Endothelial cell of umbilical vein (primary cell): ENCODE data around the gene ASGR1. TPM values are rescaled to one million over a fixed set of nuclear protein-coding genes. Genes with fewer than 3 reads are reported as not detected.

ENCODE experiments used
- BruUV-seq: library from RNA; stranded (reverse); fragments of 400-500 nt; replicated peaks from 2 replicates; lab custom pipeline; 2021; lab: Mats Ljungman, UMichigan
- CTCF ChIA-PET: fragments of 300-600, 350-600 bp; sonication (Branson Sonifier 250); formaldehyde crosslinking; loops from one replicate; lab custom pipeline; 2021; ENCODE audit warnings: antibody characterized with exemption, inconsistent platforms; lab: Charles Lee
- POLR2A ChIA-PET: fragments of 300-600, 350-600 bp; sonication (Branson Sonifier 250); formaldehyde crosslinking; loops from one replicate; lab custom pipeline; 2021; ENCODE audit warnings: antibody characterized with exemption, inconsistent platforms; lab: Charles Lee
- DNase-seq: peaks from one replicate; pipeline ENCODE4 v3.0.0-alpha.2; 2011; ENCODE audit warnings: low read depth, low spot score
- FAIRE-seq: peaks from 2 replicates; lab custom pipeline; 2011; peaks lifted over from hg19 to GRCh38; lab: Jason Lieb, UNC
- H2AFZ ChIP-seq: 2 replicates; pipeline ENCODE4 v1.6.0; 2012; ENCODE audit warnings: low read depth, low read length, control low read depth, inconsistent platforms
- H3K27ac ChIP-seq: 2 replicates; pipeline ENCODE4 v1.5.1; 2011; ENCODE audit warnings: low read depth, mild to moderate bottlenecking, control low read depth, low read length, moderate library complexity; ENCODE audit not compliant: insufficient read depth
- H3K27me3 ChIP-seq, 2 experiments: 2 replicates each; pipeline versions ENCODE4 v1.6.0 to v1.6.1; 2011; ENCODE audit warnings: low read length in 2 of 2, mixed read lengths in 1 of 2; ENCODE audit not compliant: control insufficient read depth in 2 of 2, insufficient read depth in 2 of 2
- H3K36me3 ChIP-seq, 2 experiments: 2 replicates in 1 of 2; 3 replicates in 1 of 2; pipeline ENCODE4 v1.5.1; 2011; ENCODE audit warnings: low read length in 2 of 2, mild to moderate bottlenecking in 1 of 2, moderate library complexity in 1 of 2; ENCODE audit not compliant: control insufficient read depth in 2 of 2, insufficient read depth in 2 of 2; ENCODE audit errors: extremely low read depth in 1 of 2
- H3K4me1 ChIP-seq: 3 replicates; pipeline ENCODE4 v1.5.1; 2011; ENCODE audit warnings: mild to moderate bottlenecking, low read length; ENCODE audit not compliant: control insufficient read depth, insufficient read depth; ENCODE audit errors: extremely low read depth
- H3K4me2 ChIP-seq: 2 replicates; pipeline ENCODE4 v1.6.1; 2011; ENCODE audit warnings: low read length, control low read depth, mixed read lengths; ENCODE audit not compliant: insufficient read depth
- H3K4me3 ChIP-seq, 3 experiments: fragments of 200-600 bp in 1 of 3; sonication (generic), shearing (Covaris generic) in 1 of 3; replicated peaks in 1 of 3; 2 replicates each; pipeline ENCODE4 v1.5.1; 2011 to 2016; ENCODE audit warnings: control low read depth in 3 of 3, low read length in 3 of 3, mild to moderate bottlenecking in 2 of 3, inconsistent platforms in 1 of 3, low read depth in 1 of 3, moderate library complexity in 1 of 3; ENCODE audit not compliant: insufficient read depth in 1 of 3
- H3K79me2 ChIP-seq: 2 replicates; pipeline ENCODE4 v1.6.0; 2012; ENCODE audit warnings: low read length, inconsistent platforms; ENCODE audit not compliant: control insufficient read depth, insufficient read depth
- H3K9ac ChIP-seq: replicated peaks from 2 replicates; pipeline ENCODE3; 2011; ENCODE audit warnings: low read length, control low read depth; ENCODE audit not compliant: insufficient read depth; ENCODE audit errors: extremely low read depth
- H3K9me1 ChIP-seq: replicated peaks from 3 replicates; pipeline ENCODE4 v1.6.0; 2011; ENCODE audit warnings: mild to moderate bottlenecking, low read length; ENCODE audit not compliant: control insufficient read depth, insufficient read depth; ENCODE audit errors: extremely low read depth
- H3K9me3 ChIP-seq: replicated peaks from 2 replicates; pipeline ENCODE4 v1.5.1; 2012; ENCODE audit warnings: low read length, inconsistent platforms; ENCODE audit not compliant: control insufficient read depth, insufficient read depth
- H4K20me1 ChIP-seq: replicated peaks from 2 replicates; pipeline ENCODE3; 2011; ENCODE audit warnings: mild to moderate bottlenecking, low read length; ENCODE audit not compliant: control insufficient read depth, insufficient read depth; ENCODE audit errors: extremely low read depth
- CTCF ChIP-seq, 2 donors: IDR thresholded peaks; 1 replicate in 1 of 2; 2 replicates in 1 of 2; pipeline ENCODE4 v1.5.1; 2011; ENCODE audit warnings: low read length in 2 of 2, mild to moderate bottlenecking in 2 of 2, moderate library complexity in 2 of 2, control low read depth in 1 of 2, inconsistent platforms in 1 of 2, low read depth in 1 of 2; ENCODE audit not compliant: insufficient read depth in 1 of 2; ENCODE audit errors: extremely low read depth in 1 of 2
- EZH2 ChIP-seq: IDR thresholded peaks from 2 replicates; pipeline ENCODE4 v1.6.1; 2012; ENCODE audit warnings: borderline replicate concordance, low read depth, mild to moderate bottlenecking, moderate library complexity, low read length, inconsistent platforms; ENCODE audit not compliant: severe bottlenecking
- FOS ChIP-seq: IDR thresholded peaks from 2 replicates; pipeline ENCODE4 v1.6.1; 2011; ENCODE audit warnings: mild to moderate bottlenecking, low read length, moderate library complexity, borderline replicate concordance; ENCODE audit not compliant: insufficient read depth
- GATA2 ChIP-seq: IDR thresholded peaks from 2 replicates; pipeline ENCODE4 v1.7.0; 2011; ENCODE audit warnings: low read depth, mild to moderate bottlenecking, moderate library complexity, mixed read lengths, low read length; ENCODE audit not compliant: insufficient read length, insufficient read depth
- JUN ChIP-seq: IDR thresholded peaks from 2 replicates; pipeline ENCODE4 v1.6.1; 2011; ENCODE audit warnings: borderline replicate concordance, low read depth; ENCODE audit not compliant: insufficient read length, insufficient read depth
- MYC ChIP-seq: IDR thresholded peaks from one replicate; pipeline ENCODE4 v1.6.1; 2011; ENCODE audit warnings: mild to moderate bottlenecking, low read depth, low read length
- POLR2A ChIP-seq: IDR thresholded peaks from 2 replicates; pipeline ENCODE4 v1.6.1; 2012; ENCODE audit warnings: low read depth, mild to moderate bottlenecking, control low read depth, low read length
- POLR2AphosphoS5 ChIP-seq: IDR thresholded peaks from 2 replicates; pipeline ENCODE4 v1.6.1; 2012; ENCODE audit warnings: low read depth, mild to moderate bottlenecking, control low read depth, low read length, moderate library complexity; ENCODE audit not compliant: insufficient read depth
- dilution Hi-C: fragments of 300-500 bp; cut with MboI; formaldehyde crosslinking; loops from one replicate; pipeline ENCODE4 v1.15.0; 2019; ENCODE audit warnings: low sequenced_read_pairs; ENCODE audit not compliant: extremely low pct_ligation_motif_present
- intact Hi-C: fragments of 100-400 bp; cut with micrococcal nuclease; formaldehyde crosslinking; loops from one replicate; pipeline ENCODE4 v1.10.0; 2022
- polyA plus RNA-seq, 4 experiments: library from polyadenylated mRNA; depleted of rRNA in 3 of 4; stranded (reverse) in 3 of 4; unstranded in 1 of 4; fragments of >200 nt; gene quantifications; 2 replicates each; pipeline versions ENCODE4 v1.2.1 to v1.2.3, GENCODE V29; 2011 to 2012; ENCODE audit warnings: missing spikeins in 1 of 4
- total RNA-seq: library from RNA; stranded (reverse); gene quantifications from 2 replicates; pipeline ENCODE4 v1.2.3, GENCODE V29; 2021
- TF ChIP-seq, protein P1 (sequence below): IDR thresholded peaks from 2 replicates; pipeline ENCODE4 v1.6.1; 2011; ENCODE audit not compliant: insufficient read depth, insufficient read length

Gene ASGR1
- total and polyA plus RNA-seq, 2 donors (not counting 3 experiments of a cell fraction or from before 2014, with no cell fraction given), result 10.2 to 12.5 TPM

- H3K36me3 ChIP-seq, result peaks cover 15 to 25% of the 10 kb centered on the region in 2 experiments
- H4K20me1 ChIP-seq, result no peaks in the 10 kb centered on the region
These were observed 40.1 kb upstream of the ASGR1 start for GRCh38 chr17:7219229-7219811.

More at GRCh38 chr17:7219229-7219811, 40.1 kb upstream of the ASGR1 start:
- Histone ChIP-seq H3K79me2 (peaks cover 11% of the 10 kb centered on the region), H2AFZ (peak overlapping the region; percentile 46), H3K27ac (no peak overlapping the region), H3K4me3 (peak overlapping the region in 2 of 3 experiments; percentile 61 to 69), H3K4me2 (peak overlapping the region; percentile 54), H3K27me3 (no peaks in the 10 kb centered on the region), H3K4me1 (peaks cover 32% of the 10 kb centered on the region), H3K9ac (peak overlapping the region; percentile 72), H3K9me1 (no peaks in the 10 kb centered on the region), H3K9me3 (no peaks in the 10 kb centered on the region)
- FAIRE-seq (no peak), DNase-seq (no peak)
- dilution Hi-C loops (no loop called here), intact Hi-C loops (loop anchor here (1.0 kb wide), 1 partner anchor 42 kb away; no protein-coding TSS in a partner anchor)
- CTCF ChIA-PET, result interaction anchor here (0.7 to 4.5 kb wide), 6 partner anchors 19 to 174 kb away, joined by 3 to 94 read pairs (median 26); partner anchors contain the start of genes GABARAP, PHF23 and SLC2A4
- BruUV-seq, result no TSS peak
- no peak for TF ChIP-seq FOS
- TF ChIP-seq JUN, result no peak
- TF ChIP-seq, protein P1, sequence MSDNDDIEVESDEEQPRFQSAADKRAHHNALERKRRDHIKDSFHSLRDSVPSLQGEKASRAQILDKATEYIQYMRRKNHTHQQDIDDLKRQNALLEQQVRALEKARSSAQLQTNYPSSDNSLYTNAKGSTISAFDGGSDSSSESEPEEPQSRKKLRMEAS, result no peak
- TF ChIP-seq MYC, result no peak
- TF ChIP-seq GATA2, result no peak
- no peak for TF ChIP-seq POLR2AphosphoS5
- no peak for TF ChIP-seq POLR2A
- TF ChIP-seq CTCF (IDR thresholded peaks at IDR 0.05; ENCODE audit: extremely low read depth in 1 of 2, insufficient read depth in 1 of 2, low read depth in 1 of 2, low read length in 2 of 2), result no peak
- no peak for TF ChIP-seq EZH2
- POLR2A ChIA-PET, result interaction anchor here (0.5 to 0.8 kb wide), 2 partner anchors 13 to 110 kb away, joined by 5 to 6 read pairs; partner anchors contain the start of gene NEURL4
